HepG2 (cell line): ENCODE results near the gene PLA2R1. TPM values are rescaled to one million over a fixed set of nuclear protein-coding genes. Genes with fewer than 3 reads are reported as not detected.

ENCODE experiments used
- DMAP1 ChIP-seq: IDR thresholded peaks from 2 replicates; pipeline ENCODE4 v1.6.1; 2016
- ELF1 ChIP-seq: sonication (generic); formaldehyde crosslinking; IDR thresholded peaks from 2 replicates; pipeline ENCODE4 v1.4.0; 2020; ENCODE audit warnings: missing genetic modification reagents
- EZH2 ChIP-seq: conservative IDR thresholded peaks from 2 replicates; pipeline ENCODE4 v1.6.1; 2012; ENCODE audit warnings: mild to moderate bottlenecking, low read depth, low read length, moderate library complexity
- FIP1L1 ChIP-seq: fragments of 200-400 bp; formaldehyde crosslinking; IDR thresholded peaks from 2 replicates; pipeline ENCODE4 v1.6.1; 2018; ENCODE audit warnings: low read depth, mild to moderate bottlenecking, low read length, moderate library complexity, borderline replicate concordance; ENCODE audit not compliant: insufficient read depth
- FOXJ3 ChIP-seq: sonication (generic); formaldehyde crosslinking; IDR thresholded peaks from 2 replicates; pipeline ENCODE4 v1.4.0; 2020; ENCODE audit warnings: missing genetic modification reagents, mild to moderate bottlenecking, borderline replicate concordance
- IRF2 ChIP-seq: IDR thresholded peaks from 2 replicates; pipeline ENCODE4 v1.6.1; 2018; ENCODE audit warnings: missing genetic modification reagents, missing compliant biosample characterization
- KLF15 ChIP-seq: sonication (generic); formaldehyde crosslinking; IDR thresholded peaks from 2 replicates; pipeline ENCODE4 v1.8.1; 2023; ENCODE audit warnings: borderline replicate concordance, mild to moderate bottlenecking, inconsistent platforms, missing genetic modification reagents, mixed read lengths
- NR3C1 ChIP-seq: sonication (generic); formaldehyde crosslinking; IDR thresholded peaks from 2 replicates; pipeline ENCODE4 v1.4.0; 2020; ENCODE audit warnings: missing genetic modification reagents
- POLR2G ChIP-seq: fragments of 200-400 bp; formaldehyde crosslinking; IDR thresholded peaks from 2 replicates; pipeline ENCODE4 v1.6.1; 2018; ENCODE audit warnings: mild to moderate bottlenecking, low read depth, low read length, moderate library complexity
- PRMT3 ChIP-seq: sonication (generic); formaldehyde crosslinking; IDR thresholded peaks from 2 replicates; pipeline ENCODE4 v1.8.1; 2022; ENCODE audit warnings: low read depth, mild to moderate bottlenecking, moderate library complexity, missing genetic modification reagents, borderline replicate concordance
- SOX6 ChIP-seq, 2 experiments: fragments of 450-650 bp in 1 of 2; sonication (generic) in 1 of 2; formaldehyde crosslinking in 1 of 2; IDR thresholded peaks; 2 replicates each; pipeline versions ENCODE4 v1.4.0 to v1.6.1; 2017 to 2020; ENCODE audit warnings: antibody characterized with exemption in 1 of 2, mild to moderate bottlenecking in 1 of 2, missing genetic modification reagents in 1 of 2
- ZFP36 ChIP-seq: fragments of 150-350 bp; IDR thresholded peaks from 2 replicates; pipeline ENCODE4 v1.6.1; 2018; ENCODE audit warnings: borderline replicate concordance, low read length, low read depth; ENCODE audit not compliant: partially characterized antibody
- ZNF207 ChIP-seq: fragments of 450-650 bp; IDR thresholded peaks from 2 replicates; pipeline ENCODE4 v1.6.1; 2016; ENCODE audit warnings: antibody characterized with exemption, borderline replicate concordance
- ZNF354B ChIP-seq: sonication (generic); formaldehyde crosslinking; IDR thresholded peaks from 2 replicates; pipeline ENCODE4 v1.8.0; 2022; ENCODE audit warnings: mild to moderate bottlenecking, missing genetic modification reagents
- ZNF510 ChIP-seq: sonication (generic); formaldehyde crosslinking; IDR thresholded peaks from 2 replicates; pipeline ENCODE4 v1.4.0; 2020; ENCODE audit warnings: low read depth, mild to moderate bottlenecking, missing genetic modification reagents
- ZNF629 ChIP-seq: sonication (generic); formaldehyde crosslinking; conservative IDR thresholded peaks from 2 replicates; pipeline ENCODE4 v1.5.0; 2020; ENCODE audit warnings: missing genetic modification reagents
- ZNF737 ChIP-seq: sonication (generic); formaldehyde crosslinking; IDR thresholded peaks from 2 replicates; pipeline ENCODE4 v1.5.0; 2020; ENCODE audit warnings: missing genetic modification reagents, mild to moderate bottlenecking, borderline replicate concordance
- polyA plus RNA-seq, 8 experiments: library from polyadenylated mRNA; depleted of rRNA in 3 of 8; stranded (reverse) in 7 of 8; unstranded in 1 of 8; fragments of >200 nt; fragmentation: Illumina TruSeq in 4 of 8; extraction: Trizol in 4 of 8; gene quantifications; 2 replicates each; pipeline versions ENCODE4 v1.2.1 to v1.2.3, GENCODE V29; 2011 to 2016; ENCODE audit warnings: low read depth in 4 of 8, missing spikeins in 1 of 8, mixed read lengths in 1 of 8; ENCODE audit not compliant: insufficient read depth in 1 of 8
- total RNA-seq, 5 experiments: library from RNA; depleted of rRNA; stranded (reverse); fragments of >200 nt; fragmentation: Illumina TruSeq; extraction: Trizol; gene quantifications; 2 replicates each; pipeline ENCODE4 v1.2.3, GENCODE V29; 2016; ENCODE audit warnings: low read depth in 1 of 5
- TF ChIP-seq, protein P1 (sequence below): sonication (generic); formaldehyde crosslinking; IDR thresholded peaks from 2 replicates; pipeline ENCODE4 v1.5.1; 2020; ENCODE audit warnings: missing genetic modification reagents, mild to moderate bottlenecking, borderline replicate concordance
- TF ChIP-seq, protein P2 (sequence below): sonication (generic); formaldehyde crosslinking; IDR thresholded peaks from 2 replicates; pipeline ENCODE4 v1.8.0; 2022; ENCODE audit warnings: missing genetic modification reagents, mild to moderate bottlenecking, moderate library complexity, borderline replicate concordance
- TF ChIP-seq, protein P3 (sequence below): sonication (generic); formaldehyde crosslinking; IDR thresholded peaks from 2 replicates; pipeline ENCODE4 v1.5.1; 2020; ENCODE audit warnings: missing genetic modification reagents, mild to moderate bottlenecking, borderline replicate concordance
- TF ChIP-seq, protein P4 (sequence below): sonication (generic); formaldehyde crosslinking; conservative IDR thresholded peaks from 2 replicates; pipeline ENCODE4 v1.4.0; 2020; ENCODE audit warnings: missing genetic modification reagents

The PLA2R1 gene
- total and polyA plus RNA-seq, 2 of the 13 experiments (the other 11 are each of a cell fraction or from before 2014, with no cell fraction given), result not detected

DNA sequence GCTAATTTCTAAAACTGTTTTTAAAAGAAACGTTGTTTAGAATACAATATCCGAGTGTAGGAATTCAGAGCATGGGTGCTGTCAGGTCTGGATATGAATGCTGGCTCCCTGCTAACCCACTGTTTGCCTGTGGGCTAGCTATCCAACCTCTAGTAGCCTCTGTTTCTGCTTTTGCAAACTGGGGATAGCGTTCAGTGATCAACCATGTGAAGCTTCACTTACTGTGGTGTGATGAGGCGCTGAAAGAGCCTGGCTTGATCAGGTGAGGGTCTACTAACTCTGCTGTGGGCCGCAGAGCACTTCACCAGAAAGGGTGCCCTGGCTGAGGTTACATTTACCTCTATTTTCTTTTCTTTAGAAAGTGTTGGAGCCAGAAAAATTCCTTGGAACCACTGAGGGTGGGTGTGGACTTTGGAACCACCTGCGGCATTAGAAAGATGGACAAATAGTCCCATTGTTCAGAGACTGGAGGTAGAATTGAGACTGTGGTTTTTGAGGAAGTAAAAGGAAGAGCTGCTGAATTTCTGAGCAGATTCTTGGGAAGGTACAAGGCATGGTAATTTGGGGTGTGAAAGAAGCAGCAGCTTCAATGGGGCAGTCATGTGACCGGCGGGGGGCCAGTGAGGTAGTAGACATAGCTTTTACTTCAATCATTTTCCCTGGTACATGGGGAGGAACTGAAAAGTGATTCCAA lies 168.1 kb downstream of the PLA2R1 start (continued):
- TF ChIP-seq, protein P1, sequence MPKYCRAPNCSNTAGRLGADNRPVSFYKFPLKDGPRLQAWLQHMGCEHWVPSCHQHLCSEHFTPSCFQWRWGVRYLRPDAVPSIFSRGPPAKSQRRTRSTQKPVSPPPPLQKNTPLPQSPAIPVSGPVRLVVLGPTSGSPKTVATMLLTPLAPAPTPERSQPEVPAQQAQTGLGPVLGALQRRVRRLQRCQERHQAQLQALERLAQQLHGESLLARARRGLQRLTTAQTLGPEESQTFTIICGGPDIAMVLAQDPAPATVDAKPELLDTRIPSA (CRISPR knock-in tag), result no peak
- TF ChIP-seq ZNF510 (CRISPR knock-in tag), result no peak
- no peak for TF ChIP-seq ELF1 (CRISPR knock-in tag)
- TF ChIP-seq PRMT3 (CRISPR knock-in tag), result no peak
- TF ChIP-seq EZH2, result no peak
- no peak for TF ChIP-seq NR3C1 (CRISPR knock-in tag)
- TF ChIP-seq, protein P2, sequence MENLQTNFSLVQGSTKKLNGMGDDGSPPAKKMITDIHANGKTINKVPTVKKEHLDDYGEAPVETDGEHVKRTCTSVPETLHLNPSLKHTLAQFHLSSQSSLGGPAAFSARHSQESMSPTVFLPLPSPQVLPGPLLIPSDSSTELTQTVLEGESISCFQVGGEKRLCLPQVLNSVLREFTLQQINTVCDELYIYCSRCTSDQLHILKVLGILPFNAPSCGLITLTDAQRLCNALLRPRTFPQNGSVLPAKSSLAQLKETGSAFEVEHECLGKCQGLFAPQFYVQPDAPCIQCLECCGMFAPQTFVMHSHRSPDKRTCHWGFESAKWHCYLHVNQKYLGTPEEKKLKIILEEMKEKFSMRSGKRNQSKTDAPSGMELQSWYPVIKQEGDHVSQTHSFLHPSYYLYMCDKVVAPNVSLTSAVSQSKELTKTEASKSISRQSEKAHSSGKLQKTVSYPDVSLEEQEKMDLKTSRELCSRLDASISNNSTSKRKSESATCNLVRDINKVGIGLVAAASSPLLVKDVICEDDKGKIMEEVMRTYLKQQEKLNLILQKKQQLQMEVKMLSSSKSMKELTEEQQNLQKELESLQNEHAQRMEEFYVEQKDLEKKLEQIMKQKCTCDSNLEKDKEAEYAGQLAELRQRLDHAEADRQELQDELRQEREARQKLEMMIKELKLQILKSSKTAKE, result no peak
- no peak for TF ChIP-seq DMAP1 (CRISPR knock-in tag)
- no peak for TF ChIP-seq ZNF354B (CRISPR knock-in tag)
- TF ChIP-seq ZNF629, result peak; percentile 70
- TF ChIP-seq FIP1L1, result no peak
- no peak for TF ChIP-seq KLF15 (CRISPR knock-in tag)
- TF ChIP-seq ZNF207, result no peak
- TF ChIP-seq ZFP36, result no peak
- no peak for TF ChIP-seq ZNF737 (CRISPR knock-in tag)
- TF ChIP-seq FOXJ3 (CRISPR knock-in tag), result no peak; the same call in 1 of the 2 replicates
- no peak for TF ChIP-seq POLR2G
- TF ChIP-seq SOX6 (IDR thresholded peaks at IDR 0.05), result no peak
- peak; percentile 42; the same call in 1 of the 2 replicates for TF ChIP-seq SOX6 (CRISPR knock-in tag; IDR thresholded peaks at IDR 0.05)
- TF ChIP-seq, protein P3, sequence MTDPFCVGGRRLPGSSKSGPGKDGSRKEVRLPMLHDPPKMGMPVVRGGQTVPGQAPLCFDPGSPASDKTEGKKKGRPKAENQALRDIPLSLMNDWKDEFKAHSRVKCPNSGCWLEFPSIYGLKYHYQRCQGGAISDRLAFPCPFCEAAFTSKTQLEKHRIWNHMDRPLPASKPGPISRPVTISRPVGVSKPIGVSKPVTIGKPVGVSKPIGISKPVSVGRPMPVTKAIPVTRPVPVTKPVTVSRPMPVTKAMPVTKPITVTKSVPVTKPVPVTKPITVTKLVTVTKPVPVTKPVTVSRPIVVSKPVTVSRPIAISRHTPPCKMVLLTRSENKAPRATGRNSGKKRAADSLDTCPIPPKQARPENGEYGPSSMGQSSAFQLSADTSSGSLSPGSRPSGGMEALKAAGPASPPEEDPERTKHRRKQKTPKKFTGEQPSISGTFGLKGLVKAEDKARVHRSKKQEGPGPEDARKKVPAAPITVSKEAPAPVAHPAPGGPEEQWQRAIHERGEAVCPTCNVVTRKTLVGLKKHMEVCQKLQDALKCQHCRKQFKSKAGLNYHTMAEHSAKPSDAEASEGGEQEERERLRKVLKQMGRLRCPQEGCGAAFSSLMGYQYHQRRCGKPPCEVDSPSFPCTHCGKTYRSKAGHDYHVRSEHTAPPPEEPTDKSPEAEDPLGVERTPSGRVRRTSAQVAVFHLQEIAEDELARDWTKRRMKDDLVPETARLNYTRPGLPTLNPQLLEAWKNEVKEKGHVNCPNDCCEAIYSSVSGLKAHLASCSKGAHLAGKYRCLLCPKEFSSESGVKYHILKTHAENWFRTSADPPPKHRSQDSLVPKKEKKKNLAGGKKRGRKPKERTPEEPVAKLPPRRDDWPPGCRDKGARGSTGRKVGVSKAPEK, result no peak
- TF ChIP-seq IRF2 (CRISPR knock-in tag), result no peak
- TF ChIP-seq, protein P4, sequence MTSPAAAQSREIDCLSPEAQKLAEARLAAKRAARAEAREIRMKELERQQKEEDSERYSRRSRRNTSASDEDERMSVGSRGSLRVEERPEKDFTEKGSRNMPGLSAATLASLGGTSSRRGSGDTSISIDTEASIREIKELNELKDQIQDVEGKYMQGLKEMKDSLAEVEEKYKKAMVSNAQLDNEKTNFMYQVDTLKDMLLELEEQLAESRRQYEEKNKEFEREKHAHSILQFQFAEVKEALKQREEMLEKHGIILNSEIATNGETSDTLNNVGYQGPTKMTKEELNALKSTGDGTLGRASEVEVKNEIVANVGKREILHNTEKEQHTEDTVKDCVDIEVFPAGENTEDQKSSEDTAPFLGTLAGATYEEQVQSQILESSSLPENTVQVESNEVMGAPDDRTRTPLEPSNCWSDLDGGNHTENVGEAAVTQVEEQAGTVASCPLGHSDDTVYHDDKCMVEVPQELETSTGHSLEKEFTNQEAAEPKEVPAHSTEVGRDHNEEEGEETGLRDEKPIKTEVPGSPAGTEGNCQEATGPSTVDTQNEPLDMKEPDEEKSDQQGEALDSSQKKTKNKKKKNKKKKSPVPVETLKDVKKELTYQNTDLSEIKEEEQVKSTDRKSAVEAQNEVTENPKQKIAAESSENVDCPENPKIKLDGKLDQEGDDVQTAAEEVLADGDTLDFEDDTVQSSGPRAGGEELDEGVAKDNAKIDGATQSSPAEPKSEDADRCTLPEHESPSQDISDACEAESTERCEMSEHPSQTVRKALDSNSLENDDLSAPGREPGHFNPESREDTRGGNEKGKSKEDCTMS (CRISPR knock-in tag), result no peak
